GM13976 (cell line): Measurements from ENCODE around the gene OR1E1.
"Not testable (repeated sequence)": the region's sequence is repeated elsewhere in the genome, so short reads cannot be mapped to it uniquely, and the experiment has no call there.

Source experiments
- DNase-seq: peaks from one replicate; pipeline ENCODE4 v3.0.0; 2012; ENCODE audit warnings: low spot score
- CTCF ChIP-seq: IDR thresholded peaks from 2 replicates; pipeline ENCODE4 v1.5.1; 2012; ENCODE audit warnings: borderline replicate concordance, mild to moderate bottlenecking; ENCODE audit not compliant: insufficient read depth; ENCODE audit errors: extremely low read depth, missing control alignments, control extremely low read depth
- in situ Hi-C: fragments of 300-500 bp; cut with MboI; formaldehyde crosslinking; loops from one replicate; pipeline ENCODE4 v1.12.0; 2022; ENCODE audit warnings: low sequenced_read_pairs, mixed read lengths, inconsistent platforms; ENCODE audit not compliant: unreplicated experiment

OR1E1 gene

GRCh38 chr17:3398310-3398709 is at the start of gene OR1E1:
Gene OR1E1 (minus strand): TSS chr17:3398410. CDS start chr17:3398410, 0 bp downstream.
- no peak for TF ChIP-seq CTCF
- in situ Hi-C loops, result no loop called here
- no peak for DNase-seq

DNA sequence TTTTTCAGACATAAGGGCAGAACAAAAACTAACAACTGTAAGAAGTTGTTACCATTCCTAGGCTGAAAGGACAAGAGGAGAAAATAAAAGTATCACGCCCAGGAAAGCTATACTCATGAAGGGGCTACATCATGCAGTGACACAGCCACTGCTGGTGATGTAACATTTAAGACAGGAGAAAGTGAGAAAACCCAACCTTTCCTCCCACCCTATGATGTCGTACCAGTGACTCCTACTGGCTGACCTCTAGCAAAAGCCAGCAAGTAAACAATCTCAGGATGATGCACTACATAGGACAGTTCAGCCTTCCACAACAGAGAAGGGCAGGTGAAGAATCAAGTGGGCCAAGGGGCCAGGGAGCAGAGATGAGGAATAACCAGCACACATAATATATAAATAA is 49.4 kb upstream of the OR1E1 start:
- no peak for DNase-seq
- TF ChIP-seq CTCF, result no peak
- in situ Hi-C loops, result no loop called here

DNA sequence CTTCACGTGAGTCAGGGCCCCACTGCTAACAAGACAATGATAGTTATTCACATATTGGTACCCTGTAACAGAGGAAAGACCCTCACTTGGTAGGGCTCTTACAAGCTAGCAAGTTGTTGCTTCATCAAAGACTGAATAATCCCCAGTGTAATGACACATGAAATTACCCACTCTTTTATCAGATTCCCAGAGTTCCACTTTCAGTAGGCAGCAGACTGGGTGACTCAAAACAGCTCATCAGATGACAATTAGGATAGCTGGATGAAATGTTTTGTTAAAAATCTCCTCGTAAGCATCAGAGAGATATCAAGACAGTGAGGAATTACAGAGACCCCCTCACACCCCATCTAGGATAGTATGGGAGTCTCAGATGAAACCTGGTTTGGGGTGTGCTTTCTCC is 42.2 kb upstream of the OR1E1 start:
- in situ Hi-C loops, result no loop called here
- no peak for TF ChIP-seq CTCF

GRCh38 chr17:3438368-3438767 is 40.2 kb upstream of the OR1E1 start:
- in situ Hi-C loops, result no loop called here
- TF ChIP-seq CTCF, result no peak

More for the DNA sequence above, 42.2 kb upstream of the OR1E1 start:
- DNase-seq, result no peak

GRCh38 chr17:3433741-3434140 is 35.5 kb upstream of the OR1E1 start, which contains the start of gene OR1E2:
Gene OR1E2 (minus strand): TSS chr17:3433841. CDS start chr17:3433841, 0 bp downstream.
- TF ChIP-seq CTCF, result no peak
- no peak for DNase-seq
- in situ Hi-C loops, result no loop called here

More at GRCh38 chr17:3438368-3438767, 40.2 kb upstream of the OR1E1 start:
- no peak for DNase-seq

DNA sequence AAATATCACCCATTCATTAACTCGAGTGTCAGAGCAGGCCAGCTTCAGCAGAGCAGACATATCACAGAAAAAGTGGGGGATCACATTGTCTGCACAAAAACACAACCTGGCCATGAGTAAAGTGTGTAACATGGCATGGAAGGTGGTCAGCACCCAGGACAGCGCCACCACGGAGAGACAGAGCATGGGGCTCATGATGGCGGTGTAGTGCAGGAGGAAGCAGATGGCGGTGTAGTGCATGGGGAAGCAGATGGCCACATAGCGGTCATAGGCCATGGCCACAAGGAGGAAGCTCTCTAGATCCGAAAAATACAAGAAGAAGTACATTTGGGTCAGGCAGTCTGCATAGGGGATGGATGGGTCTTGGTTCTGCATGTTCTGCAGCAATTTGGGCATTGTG is 35.0 kb upstream of the OR1E1 start:
- in situ Hi-C loops, DNase-seq: not testable (repeated sequence)

GRCh38 chr17:3418222-3418621 is 20.0 kb upstream of the OR1E1 start:
- in situ Hi-C loops, result no loop called here
- DNase-seq, result no peak
- TF ChIP-seq CTCF, result no peak
